Measurements from ENCODE around the gene NFKBIL1.
"Not testable (repeated sequence)": the region's sequence is repeated elsewhere in the genome, so short reads cannot be mapped to it uniquely, and the experiment has no call there.

Gene NFKBIL1

GRCh38 chr6:31582230-31582643, 34.8 kb downstream of the NFKBIL1 start, which contains the start of gene LTB:
Gene LTB, minus strand, starts transcription at chr6:31582424. Its CDS starts 7 bp downstream, at chr6:31582417.
- peak; percentile 74 for DNase-seq

GRCh38 chr6:31585491-31585890, 38.1 kb downstream of the NFKBIL1 start:
- no peak for DNase-seq

GRCh38 chr6:31586008-31586407, 38.6 kb downstream of the NFKBIL1 start, which contains the start of gene LST1:
Gene LST1, plus strand, starts transcription at chr6:31586277. Its CDS starts 1,023 bp downstream, at chr6:31587300.
- DNase-seq = no peak

- no peak for DNase-seq
Measured at GRCh38 chr6:31586599-31587281, 39.3 kb downstream of the NFKBIL1 start.

GRCh38 chr6:31587791-31588777, 40.7 kb downstream of the NFKBIL1 start:
- DNase-seq = no peak

GRCh38 chr6:31588871-31589650, 41.7 kb downstream of the NFKBIL1 start:
- DNase-seq = no peak

GRCh38 chr6:31590691-31591090, 43.3 kb downstream of the NFKBIL1 start:
- not testable (repeated sequence) for DNase-seq

- no peak for DNase-seq
Measured at GRCh38 chr6:31592396-31592771, 45.0 kb downstream of the NFKBIL1 start.

GRCh38 chr6:31597006-31597405, 49.6 kb downstream of the NFKBIL1 start:
- no peak for DNase-seq

- DNase-seq = no peak
Measured at GRCh38 chr6:31607317-31607716, 59.9 kb downstream of the NFKBIL1 start.
